HG02885 (cell line): ENCODE results near the gene PIN1.

Experiments
- ATAC-seq: cut with Tn5 transposase; IDR thresholded peaks from one replicate; pipeline ENCODE4 v1.9.1; 2021; ENCODE audit warnings: mild to moderate bottlenecking; ENCODE audit not compliant: unreplicated experiment, poor library complexity

The PIN1 gene

GRCh38 chr19:9878511-9879196 is 43.5 kb downstream of the PIN1 start:
- ATAC-seq, result no peak

- ATAC-seq, result no peak
These were observed 46.6 kb downstream of the PIN1 start for GRCh38 chr19:9881720-9882119.

- ATAC-seq, result no peak
These were observed 48.2 kb downstream of the PIN1 start for GRCh38 chr19:9883231-9883758.

- no peak for ATAC-seq
These were observed 48.6 kb downstream of the PIN1 start for GRCh38 chr19:9883764-9884163.

- no peak for ATAC-seq
These were observed 50.0 kb downstream of the PIN1 start for GRCh38 chr19:9885077-9885552.

GRCh38 chr19:9891609-9892373 is 56.7 kb downstream of the PIN1 start:
- ATAC-seq, result no peak
